CD4-positive, CD25-positive, alpha-beta regulatory T cell (primary cell): Measurements from ENCODE around the gene HGF. TPM values are rescaled to one million over a fixed set of nuclear protein-coding genes. Genes with fewer than 3 reads are reported as not detected.
A peak's percentile ranks its signal among the peaks of the same experiment; 100 is the strongest.

Experiments used
- ATAC-seq, 2 donors: fragments of 150-1000 bp; cut with Tn5 transposase; one replicate each; pipeline ENCODE4 v1.10.0; 2021; ENCODE audit warnings: low read depth in 2 of 2, moderate number of reproducible peaks in 2 of 2, moderate library complexity in 1 of 2
- DNase-seq, 3 donors: peaks; one replicate each; pipeline versions ENCODE4 v3.0.0 to v3.0.0-alpha.2; 2012 to 2022; ENCODE audit warnings: mixed read lengths in 1 of 3
- H3K27ac ChIP-seq: one replicate; pipeline ENCODE4 v1.7.0; 2013; ENCODE audit warnings: mild to moderate bottlenecking, low read length; ENCODE audit not compliant: insufficient read depth, poor library complexity, severe bottlenecking
- H3K27me3 ChIP-seq: one replicate; pipeline ENCODE4 v1.7.0; 2013; ENCODE audit warnings: low read length; ENCODE audit not compliant: control insufficient read depth, insufficient read depth
- H3K36me3 ChIP-seq: one replicate; pipeline ENCODE4 v1.7.0; 2013; ENCODE audit warnings: mild to moderate bottlenecking, low read length, moderate library complexity; ENCODE audit not compliant: control insufficient read depth, insufficient read depth
- H3K4me1 ChIP-seq: 2 replicates; pipeline ENCODE4 v1.7.0; 2013; ENCODE audit warnings: mild to moderate bottlenecking, low read length; ENCODE audit not compliant: insufficient read depth, control insufficient read depth, poor library complexity, severe bottlenecking
- H3K4me3 ChIP-seq: one replicate; pipeline ENCODE4 v1.7.0; 2013; ENCODE audit warnings: low read depth, mild to moderate bottlenecking, low read length, moderate library complexity
- H3K9me3 ChIP-seq, 2 experiments: 1 replicate in 1 of 2; 2 replicates in 1 of 2; pipeline ENCODE4 v1.7.0; 2013; ENCODE audit warnings: low read length in 2 of 2, mild to moderate bottlenecking in 1 of 2, moderate library complexity in 1 of 2; ENCODE audit not compliant: control insufficient read depth in 2 of 2
- H3K27ac Mint-ChIP-seq, 3 donors: one replicate each; pipeline ENCODE4 v1.8.0; 2020 to 2022; ENCODE audit warnings: mild to moderate bottlenecking in 3 of 3, mixed read lengths in 3 of 3, moderate library complexity in 2 of 3
- H3K27me3 Mint-ChIP-seq: one replicate; pipeline ENCODE4 v1.8.0; 2022; ENCODE audit warnings: mild to moderate bottlenecking, mixed read lengths
- H3K36me3 Mint-ChIP-seq: one replicate; pipeline ENCODE4 v1.8.0; 2020; ENCODE audit warnings: mixed read lengths
- H3K4me1 Mint-ChIP-seq, 4 donors: one replicate each; pipeline ENCODE4 v1.8.0; 2020 to 2022; ENCODE audit warnings: mixed read lengths in 4 of 4, mild to moderate bottlenecking in 1 of 4
- H3K4me3 Mint-ChIP-seq, 4 donors: one replicate each; pipeline ENCODE4 v1.8.0; 2020 to 2022; ENCODE audit warnings: mild to moderate bottlenecking in 4 of 4, mixed read lengths in 4 of 4, moderate library complexity in 3 of 4
- H3K9me3 Mint-ChIP-seq, 7 donors: one replicate each; pipeline ENCODE4 v1.8.0; 2020 to 2022; ENCODE audit warnings: mixed read lengths in 7 of 7, mild to moderate bottlenecking in 3 of 7, moderate library complexity in 2 of 7
- polyA plus RNA-seq, 4 donors: library from polyadenylated mRNA; unstranded; fragments of 300-500 nt; fragmentation: Illumina TruSeq; gene quantifications; one replicate each; pipeline ENCODE4 v1.2.3, GENCODE V29; 2021
- total RNA-seq: library from RNA; stranded (reverse); gene quantifications from one replicate; pipeline ENCODE4 v1.2.3, GENCODE V29; 2022

HGF gene
- total and polyA plus RNA-seq, 5 donors from 2014 or later: 0.57 TPM; not detected in 4

DNA sequence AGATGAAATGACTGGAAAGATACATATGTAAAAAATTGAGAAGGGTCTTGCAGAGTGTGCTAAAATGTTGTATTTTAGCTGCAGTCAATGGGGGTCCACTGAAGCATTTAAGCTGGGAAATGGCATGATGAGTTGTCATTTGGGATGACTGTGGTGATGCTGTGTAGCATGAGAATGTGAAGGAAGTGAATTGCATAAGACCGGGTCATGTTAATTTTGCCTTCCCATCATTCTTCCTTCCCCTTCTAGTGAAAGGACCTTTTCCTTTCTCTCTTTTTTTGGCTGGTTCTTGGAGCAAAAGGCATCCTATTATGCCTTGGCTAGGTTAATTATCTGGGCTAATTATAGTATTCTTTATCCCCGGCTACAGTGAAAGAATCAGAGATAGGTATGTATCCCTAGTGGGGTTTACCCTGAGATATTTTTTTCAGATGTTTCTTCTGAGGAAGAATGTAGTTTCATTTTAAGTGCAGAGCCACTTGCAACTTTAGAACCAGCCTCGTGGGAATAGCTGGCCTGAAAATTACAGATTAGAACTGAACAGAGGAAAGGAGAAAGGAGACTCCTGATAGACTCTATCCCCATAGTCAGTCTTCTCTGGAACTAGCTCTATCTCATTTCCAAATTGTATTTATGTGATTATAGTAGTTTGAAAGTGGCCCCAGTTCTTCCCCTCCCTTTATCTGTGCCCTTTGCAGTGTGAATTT is 93.6 kb downstream of the HGF start:
- no peak overlapping the region for H3K27ac Mint-ChIP-seq
- H3K36me3 Mint-ChIP-seq: no peaks in the 10 kb centered on the region
- Histone ChIP-seq H3K4me3 (no peak overlapping the region), H3K9me3 (peaks cover 3 to 7% of the 10 kb centered on the region in 2 experiments), H3K27me3 (no peaks in the 10 kb centered on the region), H3K36me3 (no peaks in the 10 kb centered on the region), H3K27ac (no peak overlapping the region), H3K4me1 (no peaks in the 10 kb centered on the region)
- H3K4me3 Mint-ChIP-seq: no peak overlapping the region
- H3K27me3 Mint-ChIP-seq: no peaks in the 10 kb centered on the region
- no peak for DNase-seq
- no peaks in the 10 kb centered on the region for H3K4me1 Mint-ChIP-seq
- peak in 1 of 2 donors; percentile 28 for ATAC-seq
- H3K9me3 Mint-ChIP-seq: peaks cover 3 to 29% (median 9%) of the 10 kb centered on the region in 7 donors

DNA sequence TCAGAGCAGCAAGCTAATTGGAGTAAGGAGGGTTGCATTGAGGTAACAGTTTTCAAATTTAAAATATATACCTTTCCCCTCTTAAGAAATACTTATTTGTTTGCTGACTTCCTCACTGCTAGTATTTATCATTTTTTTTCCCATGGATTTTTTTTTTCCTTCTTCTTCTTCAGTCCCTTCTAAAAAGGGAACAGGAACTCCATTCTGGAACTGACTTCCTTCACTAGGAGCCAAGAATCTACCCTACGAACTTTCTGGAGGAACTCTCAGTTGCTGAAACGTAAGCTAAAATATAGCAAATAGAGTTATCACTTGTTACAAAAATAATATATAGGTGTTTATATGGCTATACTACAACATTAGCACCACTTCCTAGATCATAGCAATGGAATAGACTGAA is 95.4 kb downstream of the HGF start:
- H3K4me3 ChIP-seq: no peak overlapping the region
- Mint-ChIP-seq H3K27me3 (no peaks in the 10 kb centered on the region), H3K27ac (no peak overlapping the region), H3K9me3 (peaks cover 3 to 25% (median 8%) of the 10 kb centered on the region in 7 donors), H3K4me3 (no peak overlapping the region), H3K4me1 (no peaks in the 10 kb centered on the region), H3K36me3 (no peaks in the 10 kb centered on the region)
- H3K36me3 ChIP-seq: no peaks in the 10 kb centered on the region
- H3K9me3 ChIP-seq: peaks cover 0 to 3% of the 10 kb centered on the region in 2 experiments
- H3K27ac ChIP-seq: no peak overlapping the region
- ATAC-seq (no peak), DNase-seq (no peak)
- H3K27me3 ChIP-seq: no peaks in the 10 kb centered on the region
- no peaks in the 10 kb centered on the region for H3K4me1 ChIP-seq

DNA sequence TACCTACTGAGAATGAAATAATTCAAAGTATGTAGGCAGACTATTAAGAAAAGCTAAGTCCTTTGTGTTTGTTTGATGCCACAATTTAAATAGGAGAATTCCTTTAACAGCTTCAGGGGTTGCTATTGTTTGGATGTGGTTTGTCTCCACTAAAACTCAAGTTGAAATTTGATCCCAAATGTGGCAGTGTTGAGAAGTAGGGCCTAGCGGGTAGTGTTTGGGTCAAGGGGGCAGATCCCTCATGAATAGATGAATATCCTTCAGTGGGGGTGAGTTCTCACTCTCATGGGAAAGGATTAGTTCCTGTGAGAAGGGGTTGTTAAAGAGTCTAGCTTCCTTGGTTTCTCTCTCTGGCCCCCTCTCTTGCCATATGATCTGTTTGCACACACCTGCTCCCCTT is 97.0 kb downstream of the HGF start:
- ATAC-seq (no peak), DNase-seq (no peak)
- no peak overlapping the region for H3K4me3 Mint-ChIP-seq
- H3K27me3 Mint-ChIP-seq: no peaks in the 10 kb centered on the region
- H3K4me1 Mint-ChIP-seq: no peaks in the 10 kb centered on the region
- Histone ChIP-seq H3K9me3 (peaks cover 0 to 4% of the 10 kb centered on the region in 2 experiments), H3K36me3 (no peaks in the 10 kb centered on the region), H3K4me3 (no peak overlapping the region), H3K4me1 (no peaks in the 10 kb centered on the region), H3K27ac (no peak overlapping the region), H3K27me3 (no peaks in the 10 kb centered on the region)
- H3K36me3 Mint-ChIP-seq: no peaks in the 10 kb centered on the region
- H3K27ac Mint-ChIP-seq: no peak overlapping the region
- H3K9me3 Mint-ChIP-seq: peaks cover 3 to 25% (median 10%) of the 10 kb centered on the region in 7 donors

DNA sequence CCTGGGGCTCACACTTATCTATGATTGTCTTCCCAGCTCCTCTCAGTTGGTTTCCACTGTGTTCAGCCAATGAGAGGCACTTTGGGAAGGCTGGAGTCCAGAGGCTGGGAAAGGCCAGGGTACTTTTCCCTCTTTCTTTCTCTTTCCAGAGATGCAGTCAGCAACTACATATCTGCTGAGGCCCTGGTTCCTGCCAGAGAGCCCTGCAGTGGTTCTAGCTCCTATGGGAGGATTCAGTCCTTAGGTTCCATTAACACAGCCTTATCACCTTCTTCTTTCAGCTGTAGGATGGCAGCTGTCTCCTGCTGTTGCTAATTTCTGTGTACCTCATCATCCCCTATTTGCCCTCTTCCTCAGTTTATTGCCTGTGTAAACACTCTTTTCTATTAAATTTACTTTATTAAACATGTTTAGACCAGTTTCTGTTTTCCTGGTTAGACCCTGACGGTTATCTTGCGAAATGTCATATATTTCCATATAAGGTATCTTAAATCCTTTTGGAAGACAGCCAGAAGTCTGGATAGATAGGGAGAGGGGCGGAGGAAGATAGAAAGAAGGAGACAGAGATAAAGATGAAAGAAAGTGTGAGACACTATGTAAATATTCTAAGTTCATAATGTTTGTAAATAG is 100.3 kb downstream of the HGF start:
- no peak overlapping the region for H3K27ac Mint-ChIP-seq
- Histone ChIP-seq H3K36me3 (no peaks in the 10 kb centered on the region), H3K4me3 (no peak overlapping the region), H3K9me3 (peaks cover 0 to 2% of the 10 kb centered on the region in 2 experiments), H3K4me1 (no peaks in the 10 kb centered on the region), H3K27ac (no peak overlapping the region), H3K27me3 (no peaks in the 10 kb centered on the region)
- H3K27me3 Mint-ChIP-seq: no peaks in the 10 kb centered on the region
- ATAC-seq (no peak), DNase-seq (no peak)
- no peaks in the 10 kb centered on the region for H3K4me1 Mint-ChIP-seq
- H3K4me3 Mint-ChIP-seq: no peak overlapping the region
- H3K36me3 Mint-ChIP-seq: no peaks in the 10 kb centered on the region
- peaks cover 0 to 13% (median 4%) of the 10 kb centered on the region in 7 donors for H3K9me3 Mint-ChIP-seq

DNA sequence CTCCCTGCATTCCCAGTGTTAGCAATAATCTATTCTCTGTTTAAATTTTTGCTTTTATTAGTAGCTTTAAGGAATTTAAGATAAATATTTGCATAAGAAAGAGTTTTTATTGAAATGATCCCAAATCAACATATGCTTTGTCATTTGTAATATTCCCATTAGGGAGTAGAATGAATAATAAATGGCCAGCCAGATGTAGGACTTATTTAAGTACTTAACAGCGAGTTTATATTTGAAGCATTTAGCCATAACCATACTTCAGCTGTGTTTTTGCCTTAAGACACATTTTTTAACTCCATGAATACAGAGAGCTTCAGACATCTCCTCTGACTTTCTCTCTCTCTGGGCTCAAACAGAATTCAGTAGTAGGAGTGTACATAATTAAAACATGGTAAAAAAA is 103.6 kb downstream of the HGF start:
- Mint-ChIP-seq H3K4me1 (no peaks in the 10 kb centered on the region), H3K27ac (no peak overlapping the region), H3K9me3 (peaks cover 0 to 15% (median 9%) of the 10 kb centered on the region in 7 donors), H3K36me3 (no peaks in the 10 kb centered on the region), H3K4me3 (no peak overlapping the region), H3K27me3 (no peaks in the 10 kb centered on the region)
- Histone ChIP-seq H3K27ac (no peak overlapping the region), H3K4me3 (no peak overlapping the region), H3K4me1 (no peaks in the 10 kb centered on the region), H3K9me3 (peaks cover 2 to 4% of the 10 kb centered on the region in 2 experiments), H3K36me3 (no peaks in the 10 kb centered on the region), H3K27me3 (no peaks in the 10 kb centered on the region)
- ATAC-seq: no peak
- DNase-seq: no peak

DNA sequence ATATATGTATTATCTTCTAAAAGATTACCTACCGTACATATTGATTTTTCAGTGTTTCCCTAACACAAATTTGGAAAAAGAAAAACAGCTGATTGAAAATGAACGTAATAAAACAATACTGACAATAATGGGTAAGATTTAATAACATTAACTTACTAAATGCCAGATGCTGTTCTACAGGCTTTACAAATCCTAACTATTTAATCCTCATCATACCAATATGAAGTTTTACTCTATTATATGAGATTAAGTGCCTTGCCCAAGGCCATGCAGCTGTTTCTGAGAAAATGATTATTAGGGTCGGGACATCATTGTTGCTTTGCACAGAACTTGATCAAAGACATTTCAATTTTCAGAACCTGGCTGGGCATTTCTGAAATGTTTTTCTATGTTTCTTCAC is 104.6 kb downstream of the HGF start:
- Histone ChIP-seq H3K27me3 (no peaks in the 10 kb centered on the region), H3K27ac (no peak overlapping the region), H3K4me1 (no peaks in the 10 kb centered on the region), H3K9me3 (peaks cover 2 to 4% of the 10 kb centered on the region in 2 experiments), H3K36me3 (no peaks in the 10 kb centered on the region), H3K4me3 (no peak overlapping the region)
- H3K27ac Mint-ChIP-seq: no peak overlapping the region
- H3K4me1 Mint-ChIP-seq: no peaks in the 10 kb centered on the region
- H3K4me3 Mint-ChIP-seq: no peak overlapping the region
- no peaks in the 10 kb centered on the region for H3K36me3 Mint-ChIP-seq
- ATAC-seq (no peak), DNase-seq (no peak)
- no peaks in the 10 kb centered on the region for H3K27me3 Mint-ChIP-seq
- peaks cover 0 to 23% (median 9%) of the 10 kb centered on the region in 7 donors for H3K9me3 Mint-ChIP-seq

DNA sequence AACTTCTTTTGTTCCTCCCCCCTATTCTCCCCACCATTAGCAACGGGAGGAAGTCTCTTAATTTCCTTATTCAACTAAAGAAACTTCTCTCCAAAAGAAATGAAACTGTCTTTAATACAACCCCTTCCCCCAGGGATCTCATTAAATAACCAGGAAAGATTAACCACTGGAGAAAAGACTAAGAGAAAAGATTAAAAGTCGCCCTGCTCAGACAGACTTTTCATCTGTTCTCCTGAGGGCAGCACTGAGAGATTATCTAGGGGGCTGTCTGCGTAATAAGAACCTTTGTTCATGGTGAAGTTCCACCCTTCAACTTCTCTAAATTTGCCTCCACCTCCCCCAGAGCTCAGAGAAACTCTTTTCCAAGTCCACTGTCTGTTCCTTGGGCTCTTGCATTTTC is 105.5 kb downstream of the HGF start:
- Mint-ChIP-seq H3K4me3 (no peak overlapping the region), H3K27me3 (no peaks in the 10 kb centered on the region), H3K36me3 (no peaks in the 10 kb centered on the region), H3K27ac (no peak overlapping the region), H3K4me1 (no peaks in the 10 kb centered on the region), H3K9me3 (peaks cover 0 to 28% (median 8%) of the 10 kb centered on the region in 7 donors)
- DNase-seq (no peak), ATAC-seq (no peak)
- Histone ChIP-seq H3K36me3 (no peaks in the 10 kb centered on the region), H3K4me3 (no peak overlapping the region), H3K9me3 (peaks cover 3 to 10% of the 10 kb centered on the region in 2 experiments), H3K27ac (no peak overlapping the region), H3K4me1 (no peaks in the 10 kb centered on the region), H3K27me3 (no peaks in the 10 kb centered on the region)

DNA sequence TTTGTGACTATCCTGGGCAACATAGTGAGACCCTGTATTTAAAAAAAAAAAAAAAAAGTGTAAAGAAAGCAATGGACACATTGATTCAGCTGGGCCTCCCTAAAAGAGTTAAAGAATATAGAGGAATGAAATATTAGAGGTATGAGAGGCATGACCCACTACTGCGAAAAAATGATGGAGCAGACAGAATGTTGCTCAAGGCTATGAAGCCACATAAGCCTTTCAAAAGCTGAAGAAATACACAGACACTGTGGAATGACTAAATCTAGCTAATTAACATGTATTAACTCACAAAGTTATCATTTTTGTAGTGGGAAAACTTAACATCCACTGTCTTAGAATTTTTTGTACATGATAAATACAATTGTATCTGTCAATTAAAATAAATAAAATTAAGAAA is 107.3 kb downstream of the HGF start:
- no peaks in the 10 kb centered on the region for H3K36me3 ChIP-seq
- Mint-ChIP-seq H3K9me3 (peaks cover 0 to 24% (median 8%) of the 10 kb centered on the region in 7 donors), H3K36me3 (no peaks in the 10 kb centered on the region), H3K27ac (no peak overlapping the region), H3K4me3 (no peak overlapping the region), H3K4me1 (no peaks in the 10 kb centered on the region), H3K27me3 (no peaks in the 10 kb centered on the region)
- H3K27me3 ChIP-seq: no peaks in the 10 kb centered on the region
- H3K27ac ChIP-seq: no peak overlapping the region
- H3K9me3 ChIP-seq: peaks cover 3 to 13% of the 10 kb centered on the region in 2 experiments
- no peaks in the 10 kb centered on the region for H3K4me1 ChIP-seq
- ATAC-seq (no peak), DNase-seq (no peak)
- H3K4me3 ChIP-seq: no peak overlapping the region
